GM13977 (cell line): ENCODE data around the gene PFN2.
"Not testable (repeated sequence)": the region's sequence is repeated elsewhere in the genome, so short reads cannot be mapped to it uniquely, and the experiment has no call there.

ENCODE experiments used
- DNase-seq: peaks from one replicate; pipeline ENCODE4 v3.0.0; 2012; ENCODE audit warnings: low spot score
- in situ Hi-C: fragments of 300-500 bp; cut with MboI; formaldehyde crosslinking; loops from one replicate; pipeline ENCODE4 v1.12.0; 2022; ENCODE audit warnings: low sequenced_read_pairs, low pct_unique_long_range_greater_than_20kb, mixed read lengths, inconsistent platforms; ENCODE audit not compliant: unreplicated experiment
- TF ChIP-seq, protein P1 (sequence below): IDR thresholded peaks from 2 replicates; pipeline ENCODE4 v1.5.1; 2012; ENCODE audit warnings: mild to moderate bottlenecking, control low read depth; ENCODE audit not compliant: insufficient read depth; ENCODE audit errors: extremely low read depth, missing control alignments

Gene PFN2

DNA sequence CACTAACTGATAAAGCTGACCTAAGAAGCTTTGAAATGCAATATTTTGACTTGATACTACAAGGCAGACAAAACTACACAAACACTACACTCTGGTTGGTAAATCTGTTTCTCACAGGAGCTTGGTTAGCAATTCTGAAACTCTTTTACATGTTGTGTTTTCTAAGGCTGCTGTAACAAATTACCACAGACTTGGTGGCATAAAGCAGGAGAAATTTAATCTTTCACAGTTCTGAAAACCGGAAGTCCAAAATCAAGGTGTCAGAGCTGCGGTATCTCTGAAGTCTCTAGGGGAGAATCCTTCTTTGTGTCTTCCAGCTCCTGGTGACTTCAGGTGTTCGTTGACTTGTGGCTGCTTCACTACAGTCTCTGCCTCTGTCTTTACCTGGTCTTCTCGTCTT lies 12.9 kb upstream of the PFN2 start:
- TF ChIP-seq, protein P1, sequence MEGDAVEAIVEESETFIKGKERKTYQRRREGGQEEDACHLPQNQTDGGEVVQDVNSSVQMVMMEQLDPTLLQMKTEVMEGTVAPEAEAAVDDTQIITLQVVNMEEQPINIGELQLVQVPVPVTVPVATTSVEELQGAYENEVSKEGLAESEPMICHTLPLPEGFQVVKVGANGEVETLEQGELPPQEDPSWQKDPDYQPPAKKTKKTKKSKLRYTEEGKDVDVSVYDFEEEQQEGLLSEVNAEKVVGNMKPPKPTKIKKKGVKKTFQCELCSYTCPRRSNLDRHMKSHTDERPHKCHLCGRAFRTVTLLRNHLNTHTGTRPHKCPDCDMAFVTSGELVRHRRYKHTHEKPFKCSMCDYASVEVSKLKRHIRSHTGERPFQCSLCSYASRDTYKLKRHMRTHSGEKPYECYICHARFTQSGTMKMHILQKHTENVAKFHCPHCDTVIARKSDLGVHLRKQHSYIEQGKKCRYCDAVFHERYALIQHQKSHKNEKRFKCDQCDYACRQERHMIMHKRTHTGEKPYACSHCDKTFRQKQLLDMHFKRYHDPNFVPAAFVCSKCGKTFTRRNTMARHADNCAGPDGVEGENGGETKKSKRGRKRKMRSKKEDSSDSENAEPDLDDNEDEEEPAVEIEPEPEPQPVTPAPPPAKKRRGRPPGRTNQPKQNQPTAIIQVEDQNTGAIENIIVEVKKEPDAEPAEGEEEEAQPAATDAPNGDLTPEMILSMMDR: no peak
- in situ Hi-C loops: no loop called here
- DNase-seq: no peak

DNA sequence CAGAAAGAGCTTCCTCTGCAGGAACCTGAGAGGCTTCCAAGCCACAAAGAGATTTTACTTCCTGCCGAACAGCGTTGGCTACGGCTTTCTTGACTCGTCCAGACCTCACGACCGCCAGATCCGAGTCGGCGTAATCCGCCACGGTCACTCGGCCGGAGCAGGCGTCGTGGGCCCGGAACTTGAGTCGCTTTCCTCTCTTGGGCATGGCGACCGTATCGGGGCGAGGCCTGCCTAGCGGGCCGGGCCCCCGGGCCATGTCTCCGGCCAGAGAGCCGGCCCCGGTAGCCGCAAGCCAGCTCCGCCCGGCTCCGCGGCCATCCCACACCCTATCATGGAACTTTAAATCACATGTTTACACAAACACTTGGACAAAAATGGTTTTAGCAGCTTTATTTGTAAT lies 12.4 kb upstream of the PFN2 start:
- in situ Hi-C loops, DNase-seq: not testable (repeated sequence)

DNA sequence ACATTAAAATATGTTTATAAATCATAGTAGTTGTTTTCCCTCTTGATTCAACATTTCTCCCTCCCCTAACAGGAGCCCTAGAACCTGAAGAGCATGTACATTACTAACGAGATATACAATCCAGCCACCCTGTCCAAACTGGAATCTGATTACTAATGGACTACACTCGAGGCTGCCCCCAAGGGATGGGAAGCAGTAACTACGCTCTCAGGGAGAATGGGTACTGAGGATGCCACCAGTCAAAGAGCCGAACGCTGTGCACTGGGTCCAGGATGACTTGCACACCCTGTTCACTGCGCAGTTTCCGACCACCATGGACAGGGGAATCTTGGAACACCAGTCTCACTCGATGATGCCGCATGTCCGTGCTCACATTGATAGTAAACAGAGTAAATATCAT lies 11.3 kb upstream of the PFN2 start:
- DNase-seq, in situ Hi-C loops: not testable (repeated sequence)

DNA sequence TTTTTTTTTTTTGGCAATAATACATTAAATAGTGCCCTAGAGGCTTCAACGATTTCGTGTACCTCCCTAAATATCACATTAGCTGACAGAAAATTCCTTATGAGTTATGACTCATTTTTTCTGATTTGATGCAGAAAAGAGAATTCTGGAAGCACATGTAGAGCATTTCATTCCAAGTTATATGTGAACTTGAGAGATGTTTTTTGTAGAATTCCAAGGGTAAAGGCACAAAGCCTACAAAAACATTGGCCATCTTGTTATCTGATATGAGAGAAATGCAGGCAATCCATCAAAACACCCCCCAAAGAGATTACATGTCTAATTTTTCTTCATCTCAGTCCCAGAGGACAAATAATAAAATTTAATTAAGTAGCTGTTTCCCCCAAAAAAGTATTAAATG lies 6.7 kb upstream of the PFN2 start:
- in situ Hi-C loops: loop anchor here (10.0 kb wide), 1 partner anchor 197 kb away; no protein-coding TSS in a partner anchor
- DNase-seq: no peak
- TF ChIP-seq, protein P1: no peak

DNA sequence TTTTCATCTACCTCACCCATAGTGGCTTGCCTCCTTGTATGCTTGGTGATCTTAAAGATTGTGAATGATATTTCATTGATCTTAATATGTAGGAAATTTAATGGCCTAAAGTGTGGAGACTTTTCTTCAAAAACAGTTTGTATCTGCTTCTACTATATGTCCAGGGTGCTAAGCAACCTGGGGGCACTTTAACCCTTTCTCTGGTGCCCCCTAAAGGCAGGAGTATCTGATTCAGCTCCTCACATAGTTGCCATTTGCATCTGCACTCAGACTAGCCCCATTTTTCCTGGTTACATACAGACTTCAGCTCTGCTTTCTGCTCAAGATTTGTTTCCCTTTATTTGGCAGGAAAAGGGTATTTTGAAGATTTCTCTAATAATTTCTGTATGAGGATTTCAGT lies 5.2 kb upstream of the PFN2 start:
- in situ Hi-C loops: loop anchor here (10.0 kb wide), 1 partner anchor 199 kb away; no protein-coding TSS in a partner anchor
- peak; percentile 36 for DNase-seq

DNA sequence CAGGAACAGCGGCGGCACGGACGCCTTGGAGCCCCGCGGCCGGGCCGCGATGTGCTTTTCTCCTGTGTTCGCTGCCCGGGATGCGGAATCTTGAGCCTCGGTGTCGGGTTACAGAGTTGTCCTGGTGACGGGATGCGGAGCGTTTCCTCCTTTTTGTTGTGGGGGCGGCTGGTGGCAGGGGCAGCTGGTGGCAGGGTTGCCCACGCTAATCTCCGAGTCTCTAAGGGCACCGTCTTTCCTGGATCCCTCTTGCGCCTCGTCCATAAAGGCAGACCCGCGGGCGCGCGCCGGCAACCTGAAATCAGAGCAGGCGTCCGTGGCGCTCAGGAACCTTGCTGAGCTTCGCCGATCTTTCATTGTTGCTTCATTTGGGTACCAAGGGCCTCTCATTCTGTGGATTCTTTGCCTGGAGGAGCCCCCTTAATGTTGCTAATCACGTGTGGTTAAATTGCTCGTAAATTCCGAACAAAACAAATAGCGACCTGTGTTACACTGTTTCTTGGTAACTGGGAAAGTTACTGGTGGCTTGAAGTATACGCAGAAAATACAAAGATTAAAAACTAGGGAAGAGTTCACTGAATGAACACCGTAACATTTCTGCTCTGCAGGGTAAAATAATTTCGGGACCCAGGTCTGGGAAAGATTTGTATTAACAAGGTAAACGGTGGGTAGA lies 844 bp upstream of the PFN2 start:
- DNase-seq: no peak
- TF ChIP-seq, protein P1: no peak
- in situ Hi-C loops: loop anchor here (10.0 kb wide), 1 partner anchor 203 kb away; no protein-coding TSS in a partner anchor

More for the DNA sequence above, 5.2 kb upstream of the PFN2 start:
- TF ChIP-seq, protein P1: peak; percentile 36

DNA sequence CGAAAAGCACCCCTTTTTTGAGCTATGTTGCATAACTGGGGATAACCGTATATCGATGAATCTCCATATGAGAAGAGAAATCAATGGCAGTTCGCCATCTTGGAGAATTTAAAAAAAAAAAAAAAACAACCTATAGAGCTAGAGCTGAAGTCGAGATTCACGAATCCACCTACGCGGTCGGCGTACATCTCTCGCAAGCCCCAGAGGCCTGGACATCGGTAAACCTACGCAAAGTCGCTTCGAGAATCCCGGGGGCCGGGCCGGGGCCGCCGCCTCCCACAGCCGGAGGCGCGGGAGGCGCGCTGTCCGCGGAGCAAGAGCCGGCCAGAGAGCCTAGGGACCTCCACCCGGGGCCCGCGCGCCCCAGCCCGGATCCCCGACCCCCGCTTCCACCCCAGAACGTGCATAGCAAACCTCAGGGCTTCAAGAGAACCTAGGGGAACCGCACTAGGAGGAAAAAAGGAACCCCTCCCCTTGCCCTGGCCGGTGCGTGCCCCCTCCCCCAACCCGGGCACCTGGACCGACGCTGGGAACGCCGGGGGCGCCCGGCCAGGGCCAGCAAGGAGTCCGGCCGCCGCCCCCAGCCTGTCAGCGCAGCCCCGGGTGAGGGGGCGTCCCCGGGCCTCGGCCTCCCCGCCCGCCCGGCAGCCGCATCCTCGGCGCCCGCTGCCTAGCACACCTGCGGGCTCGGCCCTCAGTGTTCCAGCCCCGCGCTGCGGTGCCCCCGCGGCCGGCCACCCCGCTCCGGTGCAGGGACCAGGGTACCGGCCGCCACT lies 567 bp downstream of the PFN2 start:
- peak; percentile 74 for DNase-seq
- TF ChIP-seq, protein P1: no peak
- in situ Hi-C loops: loop anchor here (10.0 kb wide), 1 partner anchor 205 kb away; no protein-coding TSS in a partner anchor
